DMS153 treated with DMSO at 0.1 percent for 48 hours (cell line): Measurements from ENCODE around the gene MGAT5.

ENCODE experiments used
- DNase-seq: peaks from one replicate; lab custom pipeline; 2025; ENCODE audit not compliant: unreplicated experiment; lab: John Stamatoyannopoulos, UW

Gene MGAT5

DNA sequence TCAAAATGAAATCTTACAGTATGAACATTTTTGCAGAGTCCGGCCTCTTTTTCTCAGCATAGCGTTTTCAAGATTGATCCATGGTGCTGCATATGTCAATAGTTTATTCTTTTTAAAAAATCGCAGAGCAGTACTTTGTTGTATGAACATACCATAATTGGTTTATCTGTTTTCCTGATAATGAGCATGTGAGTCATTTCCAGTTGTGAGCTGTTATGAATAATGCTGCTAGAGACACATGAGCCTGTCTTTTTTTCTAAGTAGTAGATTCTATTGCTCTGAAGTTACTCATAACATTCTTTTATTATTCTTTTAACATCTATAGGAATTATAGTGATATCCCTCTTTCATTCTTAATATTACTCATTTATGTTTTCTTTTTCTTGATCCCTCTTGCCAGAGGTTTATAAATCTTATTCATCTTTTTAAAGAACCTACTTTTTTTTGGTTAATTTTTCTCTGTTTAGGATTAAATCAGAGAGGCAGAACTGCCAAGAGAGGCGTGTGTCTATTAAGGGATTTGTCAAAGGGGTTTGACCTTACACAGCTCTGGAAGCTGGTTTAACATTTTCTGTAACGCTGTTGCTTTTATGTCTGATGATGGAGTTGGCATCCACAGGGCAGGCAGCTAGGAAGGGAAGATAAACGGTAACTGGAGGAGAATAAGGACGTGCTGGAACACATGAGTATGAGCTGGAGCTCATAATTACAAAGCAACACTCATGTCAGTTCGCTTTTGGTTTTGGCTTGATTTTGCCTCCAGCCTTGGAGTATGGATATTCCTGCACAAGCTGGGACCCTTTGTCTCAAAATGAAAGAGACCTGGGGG is 47.4 kb downstream of the MGAT5 start:
- DNase-seq, result no peak

DNA sequence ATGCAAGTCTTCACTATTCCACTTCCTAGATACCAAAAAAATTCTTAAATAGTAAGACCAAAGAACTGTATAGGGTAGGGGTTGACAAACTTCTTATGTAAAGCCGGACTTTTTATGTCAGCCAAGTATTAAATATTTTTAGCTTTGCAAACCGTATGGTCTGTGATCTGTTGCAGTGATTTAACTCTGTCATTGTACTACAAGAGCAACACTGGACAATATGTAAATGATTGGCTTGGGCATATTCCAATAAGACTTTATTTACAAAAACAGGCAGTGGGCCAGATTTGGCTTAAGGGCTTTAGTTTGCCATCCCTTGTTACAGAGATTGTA is 48.0 kb downstream of the MGAT5 start:
- DNase-seq, result no peak

DNA sequence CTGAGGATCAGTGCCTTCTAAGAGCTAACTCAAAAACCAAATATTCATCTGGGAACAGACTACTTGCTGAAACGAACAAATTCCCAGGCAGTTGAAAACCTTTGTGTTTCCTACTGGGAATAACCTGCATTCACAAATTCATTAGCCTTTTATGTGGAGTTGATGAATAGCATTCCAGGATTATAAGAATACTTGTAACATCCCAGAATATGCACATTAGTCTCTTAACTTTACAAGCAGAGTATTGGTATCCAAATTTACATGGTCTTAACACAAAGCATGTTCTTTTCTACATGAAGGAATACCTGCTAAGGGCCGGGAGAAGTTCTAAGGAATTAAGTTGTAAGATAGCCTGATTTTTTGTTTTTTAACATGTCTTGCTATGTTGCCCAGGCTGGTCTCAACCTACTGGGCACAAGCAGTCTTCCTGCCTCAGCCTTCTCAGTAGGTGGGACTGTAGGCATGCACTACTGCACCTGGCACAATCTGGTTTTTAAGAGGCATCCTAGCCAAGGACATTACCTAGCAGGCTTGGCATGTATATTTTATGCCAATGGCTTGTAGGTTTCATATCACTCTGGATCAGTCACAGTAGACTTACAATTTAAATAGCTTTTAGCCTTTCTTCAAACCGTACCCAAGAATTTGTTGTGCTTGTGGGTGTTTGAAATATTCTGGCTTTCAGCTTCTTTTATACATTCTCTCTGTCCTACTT is 50.7 kb downstream of the MGAT5 start:
- no peak for DNase-seq

DNA sequence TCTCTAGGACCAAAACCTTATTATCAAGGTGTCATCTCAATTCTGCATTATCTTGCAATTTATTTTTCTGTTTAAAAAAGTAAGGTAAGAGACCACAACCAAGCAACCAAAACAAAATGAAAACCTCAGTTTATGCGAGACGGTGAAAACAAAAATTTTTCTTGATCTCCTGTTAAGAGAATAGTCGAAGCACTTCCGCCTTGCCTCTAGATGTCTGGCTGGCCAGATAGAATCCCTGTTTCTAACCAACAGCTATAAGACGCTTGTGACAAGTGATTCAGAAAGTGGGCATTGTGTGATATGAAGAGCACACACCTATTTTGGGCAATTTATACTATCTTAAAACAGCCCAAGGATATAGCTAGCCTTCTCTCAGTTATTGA is 51.2 kb downstream of the MGAT5 start:
- DNase-seq, result no peak

DNA sequence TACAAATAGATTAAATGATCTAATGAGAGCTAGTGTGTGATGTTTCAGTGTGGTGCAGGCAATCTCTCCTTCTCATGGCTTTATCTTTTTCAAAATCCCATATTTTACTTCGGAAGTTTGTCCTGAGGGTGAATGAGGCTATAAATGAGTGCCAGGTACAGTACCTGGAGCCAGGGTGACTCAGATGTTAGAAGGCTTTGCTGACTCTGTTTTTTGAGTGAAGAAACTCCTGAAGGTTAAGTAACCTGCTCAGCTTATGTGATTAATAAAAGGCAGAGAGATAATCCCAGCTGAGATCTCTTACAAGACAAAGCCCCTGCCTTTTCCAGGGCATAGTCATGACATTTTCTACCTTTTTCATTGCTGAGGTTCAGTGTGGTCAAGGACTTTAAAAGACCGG is 52.6 kb downstream of the MGAT5 start:
- no peak for DNase-seq

DNA sequence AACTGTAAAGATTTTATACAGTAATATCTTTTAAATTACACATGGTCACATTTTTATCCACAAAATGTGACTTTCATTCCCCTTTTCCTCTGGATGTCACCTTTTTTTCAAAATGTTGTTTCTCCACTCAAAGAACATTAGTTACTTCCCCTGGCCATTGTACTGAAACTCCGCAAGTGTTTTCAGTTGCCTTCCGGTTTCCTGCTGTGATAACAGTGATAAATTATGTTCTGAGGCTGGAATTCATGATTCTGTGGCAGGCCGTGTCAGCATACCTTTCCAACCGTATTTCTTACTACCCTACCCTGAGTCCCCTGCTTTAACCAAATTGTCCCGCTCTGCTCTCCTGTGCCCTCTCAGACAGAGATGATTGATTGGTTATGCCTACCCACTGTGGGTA is 53.5 kb downstream of the MGAT5 start:
- DNase-seq, result no peak

DNA sequence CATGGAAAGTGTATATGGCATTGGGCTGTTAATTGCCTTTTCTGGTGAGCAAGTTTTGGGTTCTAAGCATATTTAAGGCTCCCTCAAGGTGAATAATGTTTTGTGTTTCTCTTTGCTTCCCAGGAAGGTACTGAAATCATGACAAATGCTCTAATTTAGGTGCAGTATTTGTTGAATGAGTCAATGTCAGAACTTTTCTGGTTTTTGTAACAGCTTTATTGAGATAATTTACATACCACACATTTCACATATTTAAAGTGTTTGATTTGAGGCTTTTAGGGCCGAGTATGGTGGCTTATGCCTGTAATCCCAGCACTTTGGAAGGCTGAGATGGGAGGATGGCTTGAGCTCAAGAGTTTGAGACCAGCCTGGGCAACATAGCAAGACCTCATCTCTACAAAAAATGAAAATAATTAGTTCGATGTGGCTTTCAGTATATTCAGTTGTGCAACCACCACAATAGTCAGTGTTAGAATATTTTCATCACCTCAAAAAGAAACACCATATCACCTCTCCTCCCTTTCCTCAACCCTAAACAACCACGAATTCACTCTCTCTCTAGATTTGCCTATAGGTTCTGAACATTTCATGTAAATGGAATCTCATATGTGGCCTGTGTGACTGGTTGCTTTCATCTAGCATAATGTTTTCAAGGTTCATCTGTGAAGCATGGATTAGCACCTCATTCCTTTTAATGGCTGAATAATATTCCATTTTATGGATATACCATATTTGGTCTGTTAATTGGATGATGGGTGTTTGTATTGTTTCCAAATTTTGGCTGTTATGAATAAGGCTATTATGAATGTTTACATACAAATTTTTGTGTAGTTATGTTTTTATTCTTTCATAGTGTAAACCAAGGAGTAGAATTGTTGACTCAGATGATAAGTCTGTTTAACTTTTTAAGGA is 54.9 kb downstream of the MGAT5 start:
- no peak for DNase-seq

DNA sequence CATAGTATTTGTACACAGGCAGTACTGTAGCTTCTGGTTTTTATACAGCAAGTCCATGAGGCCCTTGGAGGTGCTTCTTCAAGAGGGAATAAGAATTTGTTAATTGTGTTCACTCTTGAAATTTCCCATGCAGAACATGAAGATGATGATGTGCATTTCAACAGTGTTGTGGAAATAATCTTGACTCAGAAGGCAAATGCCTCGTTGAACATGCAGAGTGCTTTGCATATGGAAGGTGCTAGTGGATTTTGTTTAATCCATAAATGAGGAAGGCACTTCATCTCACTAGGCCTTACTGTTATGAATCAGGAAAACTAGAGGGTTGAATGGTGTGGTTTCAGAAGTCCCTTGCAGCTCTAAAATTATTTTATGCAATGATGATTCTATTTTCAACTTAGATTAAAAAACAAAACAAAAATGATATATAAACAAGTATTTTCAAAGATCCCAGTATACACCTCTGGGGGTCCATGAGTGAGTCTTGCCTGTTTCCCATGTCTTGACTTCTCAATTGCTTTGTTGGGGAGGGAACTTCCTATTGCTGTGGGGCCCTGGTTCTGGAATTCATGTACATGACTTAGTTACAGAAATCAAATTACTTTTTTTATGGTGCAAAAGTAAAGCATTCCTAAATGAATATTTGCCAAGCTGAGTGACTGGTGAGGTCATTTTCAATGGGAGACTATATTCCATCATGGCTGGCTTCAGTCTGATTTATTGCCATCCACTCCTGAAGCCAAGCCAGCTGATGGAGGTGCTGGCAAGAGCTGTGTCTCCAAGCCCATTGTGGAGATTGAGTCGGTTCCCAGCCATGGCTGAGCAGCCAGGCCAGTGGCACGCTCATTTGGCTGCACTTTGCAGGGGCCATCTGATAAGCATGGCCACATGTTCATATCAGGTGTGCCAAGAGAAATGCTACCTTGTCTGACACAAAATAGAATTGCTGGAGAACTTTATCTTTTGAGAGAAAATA is 56.5 kb downstream of the MGAT5 start:
- no peak for DNase-seq

DNA sequence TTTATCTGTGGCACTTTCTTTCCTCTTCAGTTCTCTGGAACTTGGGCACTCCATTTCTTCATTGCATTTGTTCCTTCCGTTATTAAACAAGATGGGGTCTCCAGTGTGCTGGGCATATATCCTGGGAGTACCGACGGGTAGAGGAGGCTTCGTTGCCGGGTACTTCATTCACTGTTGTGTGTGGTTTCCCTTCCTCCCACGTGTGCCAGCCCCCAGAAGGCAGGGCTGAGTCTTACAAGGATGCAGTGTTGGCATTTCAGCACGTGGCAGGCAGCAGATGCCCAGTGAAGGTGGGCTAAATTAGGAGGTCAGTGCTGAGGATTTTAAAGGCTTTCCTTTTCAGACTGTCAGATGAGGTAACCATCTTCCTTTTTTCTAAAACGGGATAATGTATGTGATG is 58.6 kb downstream of the MGAT5 start:
- no peak for DNase-seq

DNA sequence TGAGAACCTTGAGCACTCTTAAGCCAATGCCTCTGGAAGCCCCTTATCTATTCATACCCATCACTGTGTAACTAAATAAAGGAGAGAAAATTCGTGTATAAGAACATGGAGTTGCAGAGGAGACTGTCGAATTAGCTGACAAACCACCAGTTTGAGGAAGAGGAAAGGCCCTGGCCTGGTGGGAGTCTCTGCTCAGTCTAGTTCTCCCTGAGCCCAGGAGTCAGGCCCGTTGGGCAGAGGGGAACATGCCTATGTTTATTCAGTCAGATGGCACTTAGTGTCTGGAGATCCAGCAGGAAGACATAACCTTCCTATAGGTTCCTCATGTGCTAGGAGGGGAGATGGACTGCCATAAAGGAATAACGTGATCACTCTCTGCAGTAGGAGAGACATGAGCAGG is 60.3 kb downstream of the MGAT5 start:
- no peak for DNase-seq

DNA sequence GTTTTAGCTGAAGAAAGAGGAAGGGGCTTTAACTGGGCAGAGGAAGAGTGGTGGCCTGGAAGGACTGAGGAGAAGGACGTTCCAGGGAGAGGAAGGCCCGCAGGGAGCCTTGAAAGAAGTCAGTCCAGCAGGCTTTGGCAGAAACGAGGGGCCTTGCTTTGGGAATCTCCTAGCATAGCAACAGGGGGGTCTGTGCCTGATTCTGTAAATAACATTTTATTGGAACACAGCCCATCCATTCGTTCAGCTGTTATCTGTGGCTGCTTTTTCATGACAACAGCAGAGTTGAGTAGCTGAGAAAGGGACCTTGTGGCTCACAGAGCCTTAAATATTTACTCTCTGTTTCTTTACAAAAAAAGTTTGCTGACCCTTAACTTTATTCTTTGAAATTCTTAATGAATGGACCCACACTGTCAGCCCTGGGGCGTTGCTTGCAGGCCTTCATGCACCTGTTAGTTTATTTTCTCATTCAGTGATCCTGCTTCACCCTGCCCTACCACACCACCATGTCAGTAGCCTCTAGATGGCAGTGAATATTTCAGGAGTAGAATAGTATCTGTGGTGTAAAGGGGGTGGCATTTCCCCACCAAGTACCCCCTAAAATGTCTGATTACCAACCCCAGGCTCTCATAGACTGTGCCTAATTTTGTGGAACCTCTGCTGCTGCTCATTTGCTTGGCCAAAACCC is 61.0 kb downstream of the MGAT5 start:
- no peak for DNase-seq

DNA sequence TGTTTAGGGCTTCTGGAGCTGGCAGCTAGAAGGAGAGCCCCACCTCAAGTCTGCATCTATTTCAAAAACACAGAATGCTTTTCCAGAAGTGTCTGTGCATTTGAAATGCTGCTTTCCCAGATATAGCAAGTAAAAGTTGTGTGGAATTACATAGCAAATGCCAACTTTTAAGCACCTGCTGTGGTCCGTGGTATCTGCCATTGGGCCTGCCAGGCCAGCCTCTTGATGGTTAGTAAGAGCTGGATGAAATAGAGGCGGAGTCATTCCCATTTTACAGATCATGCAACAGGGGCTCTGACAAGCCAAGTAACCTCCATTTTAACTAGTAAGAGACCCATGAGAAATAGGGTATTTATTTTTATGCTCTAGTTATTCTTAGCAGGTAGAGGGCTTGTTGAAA is 61.6 kb downstream of the MGAT5 start:
- DNase-seq, result no peak

DNA sequence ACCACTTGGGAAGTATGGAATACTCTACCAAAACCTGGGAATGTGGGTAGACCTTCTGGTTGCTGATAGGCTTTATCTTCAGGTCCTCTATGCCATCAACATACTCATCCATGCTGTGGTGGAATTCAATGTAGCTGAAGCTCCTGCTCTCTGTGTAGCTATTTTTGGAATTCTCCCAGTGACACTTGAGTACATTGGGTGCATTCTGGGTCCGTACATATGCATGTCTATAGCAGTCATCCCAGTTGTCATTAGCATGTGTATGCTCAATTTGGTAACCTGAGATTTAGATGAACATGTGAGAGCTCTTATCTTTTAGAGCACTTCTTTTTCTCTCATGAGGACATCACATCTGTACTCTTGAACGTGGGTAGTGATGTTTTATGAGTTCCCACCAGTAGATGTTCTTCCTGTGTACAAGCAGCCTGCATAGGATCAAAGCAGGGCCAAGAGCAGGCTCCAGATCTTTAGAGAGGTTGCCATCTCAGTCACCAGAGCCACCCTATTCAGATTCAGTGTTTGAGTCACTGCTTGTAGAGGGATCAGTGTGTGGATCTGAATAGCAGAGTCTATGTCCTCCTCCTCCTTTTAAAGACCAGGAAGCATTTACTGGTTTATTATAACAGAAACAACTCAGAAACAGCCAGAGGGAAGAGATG is 65.9 kb downstream of the MGAT5 start:
- no peak for DNase-seq

DNA sequence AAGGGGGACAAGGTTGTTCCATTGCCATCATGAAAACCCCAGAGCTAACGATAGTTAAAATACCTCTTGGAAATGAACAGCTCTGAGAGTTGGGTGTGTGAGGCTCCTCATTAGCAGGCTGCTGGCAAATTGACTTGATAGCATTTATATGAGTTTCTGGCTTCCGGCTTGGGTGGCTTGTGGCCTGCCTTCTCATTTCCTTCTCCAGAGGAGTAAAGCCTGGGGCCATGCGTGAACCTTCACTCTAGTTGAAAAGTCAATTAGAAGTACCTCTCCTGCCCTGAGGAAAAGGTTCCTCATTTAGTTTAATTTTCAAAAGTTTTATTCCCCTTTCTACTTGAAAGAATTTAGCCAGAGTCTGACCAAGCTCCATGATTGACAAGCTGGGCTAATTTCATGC is 67.1 kb downstream of the MGAT5 start:
- no peak for DNase-seq

DNA sequence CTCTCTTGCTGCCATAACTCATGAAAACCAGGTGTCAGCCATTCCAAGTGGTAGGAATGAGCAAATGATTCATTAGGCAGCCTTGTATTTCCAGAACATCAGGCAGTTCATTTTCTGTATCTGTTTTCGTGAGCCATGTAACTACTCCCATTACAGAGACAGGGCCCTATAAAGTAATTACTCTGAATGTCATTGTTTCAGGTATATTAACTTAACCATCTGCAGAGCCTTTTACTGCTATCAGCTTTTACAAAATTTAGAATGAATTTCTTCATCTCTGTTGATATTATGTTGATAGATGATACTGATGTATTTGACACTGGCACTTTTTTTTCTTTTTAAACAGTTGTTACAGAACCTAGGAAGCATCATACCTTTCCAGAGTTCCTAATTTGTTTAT is 69.9 kb downstream of the MGAT5 start:
- no peak for DNase-seq

DNA sequence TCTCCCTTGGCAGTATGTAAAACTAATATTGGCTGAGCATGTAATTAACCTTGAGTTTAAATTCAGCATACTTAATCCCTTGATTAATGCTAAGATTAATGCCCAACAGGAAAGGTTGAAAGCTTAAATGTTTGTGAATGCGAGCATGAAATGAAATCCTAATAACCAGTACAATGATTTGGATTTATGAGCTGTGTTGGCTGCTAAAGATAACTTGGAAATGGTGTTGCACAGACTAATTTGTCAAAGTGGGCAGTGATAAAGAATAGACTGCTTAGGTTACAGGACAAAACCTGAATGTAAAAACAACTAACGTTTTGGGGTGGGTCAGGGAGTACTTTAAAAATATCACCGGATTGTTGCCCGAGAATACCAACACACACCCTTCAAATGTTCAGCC is 70.6 kb downstream of the MGAT5 start:
- DNase-seq, result no peak

DNA sequence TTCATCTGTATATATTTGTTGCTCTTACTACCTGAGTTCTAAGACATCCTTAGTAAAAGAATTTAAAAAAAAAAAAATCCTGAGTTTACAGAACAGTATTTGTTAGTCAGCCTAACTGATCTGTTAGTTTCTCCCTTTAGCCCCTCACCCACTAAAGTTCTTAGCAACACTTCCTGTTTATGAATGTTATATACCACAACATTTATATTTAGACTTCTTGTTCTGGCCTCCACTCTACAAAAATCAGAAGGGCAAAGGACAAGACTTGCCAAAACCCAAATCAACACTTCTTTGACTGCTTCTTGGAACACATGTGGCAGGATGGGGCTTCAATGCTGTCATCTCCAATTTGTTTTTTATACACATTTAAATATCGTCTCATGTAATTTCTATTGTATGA is 71.1 kb downstream of the MGAT5 start:
- DNase-seq, result no peak

DNA sequence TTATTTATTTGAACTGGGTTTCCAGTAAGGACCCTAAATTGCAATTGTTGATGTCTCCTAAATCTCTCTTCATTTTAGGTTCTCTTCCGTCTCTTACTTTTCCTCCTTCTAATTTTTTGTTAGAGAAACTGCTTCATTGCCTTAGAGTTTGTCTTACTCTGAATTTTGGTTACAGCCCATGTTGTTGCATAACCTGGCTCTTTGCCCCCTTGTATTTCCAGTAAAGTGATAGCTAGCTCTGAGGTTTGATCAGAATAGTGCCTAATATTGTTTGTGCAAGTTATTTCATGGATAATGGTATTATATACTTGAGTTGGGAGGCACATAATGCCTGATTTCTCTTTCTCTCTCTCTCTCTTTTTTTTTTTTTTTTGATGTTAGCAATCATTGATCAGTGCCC is 71.8 kb downstream of the MGAT5 start:
- no peak for DNase-seq

DNA sequence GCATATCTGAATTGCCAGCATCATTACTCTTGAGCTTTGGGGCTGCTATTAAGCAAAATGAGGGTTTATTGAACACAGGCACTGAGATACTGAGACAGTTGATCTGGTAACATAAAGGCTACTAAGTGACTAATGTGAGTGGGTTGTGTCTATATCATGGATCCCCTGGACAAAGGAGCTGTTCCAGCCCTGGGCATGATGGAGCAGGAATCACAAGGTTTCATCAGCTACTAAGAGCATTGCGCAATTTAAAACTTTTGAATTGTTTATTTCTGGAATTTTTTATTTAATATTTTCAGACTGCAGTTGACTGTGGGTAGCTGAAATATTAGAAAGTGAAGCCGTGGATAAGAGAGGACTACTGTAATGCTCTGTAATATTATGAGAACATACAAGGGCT is 73.5 kb downstream of the MGAT5 start:
- DNase-seq, result no peak

DNA sequence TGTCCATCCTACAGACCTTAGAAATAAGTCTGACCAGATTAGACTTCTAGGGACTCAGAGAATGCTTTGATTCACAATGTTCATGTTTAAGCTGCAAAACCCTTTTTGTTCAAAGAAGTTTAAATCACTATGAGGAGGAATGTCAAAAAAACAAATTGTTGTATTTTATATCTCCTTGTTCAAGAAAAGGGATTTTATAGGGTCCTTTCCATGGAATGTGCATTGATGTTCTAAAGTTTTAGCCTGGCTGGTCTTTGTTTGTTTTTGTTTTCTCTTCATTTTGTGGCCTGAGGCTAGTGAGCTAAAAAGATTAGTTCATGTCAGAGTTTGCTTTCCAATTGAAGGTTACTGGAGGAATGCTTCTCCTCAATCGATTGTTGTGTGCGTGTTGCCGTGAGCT is 77.2 kb downstream of the MGAT5 start:
- no peak for DNase-seq
